Neural cell (in vitro differentiated cells): ENCODE measurements around the gene ITGA2B. TPM values are rescaled to one million over a fixed set of nuclear protein-coding genes. Genes with fewer than 3 reads are reported as not detected.

Experiments used
- H2AFZ ChIP-seq: fragments of 200-600, 300-800 bp; sonication (generic), shearing (Covaris generic); 2 replicates; pipeline ENCODE4 v1.6.0; 2014; ENCODE audit warnings: low read depth, mild to moderate bottlenecking, antibody characterized with exemption, low read length, moderate library complexity
- H3F3A ChIP-seq: fragments of 200-600 bp; shearing (Covaris generic); 2 replicates; pipeline ENCODE4 v1.6.1; 2016; ENCODE audit warnings: mild to moderate bottlenecking, moderate library complexity, mixed read lengths, antibody characterized with exemption, low read length; ENCODE audit not compliant: insufficient read depth, poor library complexity, severe bottlenecking
- H3K27ac ChIP-seq: fragments of 200-600, 300-800 bp; sonication (generic), shearing (Covaris generic); 2 replicates; pipeline ENCODE4 v1.5.1; 2014; ENCODE audit warnings: mild to moderate bottlenecking, low read length, moderate library complexity
- H3K27me3 ChIP-seq: fragments of 300-800, 200-600 bp; sonication (generic), shearing (Covaris generic); 2 replicates; pipeline ENCODE4 v1.6.0; 2014; ENCODE audit warnings: mild to moderate bottlenecking, low read depth, low read length, moderate library complexity; ENCODE audit not compliant: insufficient read depth
- H3K36me3 ChIP-seq: fragments of 300-800, 200-600 bp; sonication (generic), shearing (Covaris generic); 2 replicates; pipeline ENCODE4 v1.5.1; 2014; ENCODE audit warnings: mild to moderate bottlenecking, antibody characterized with exemption, low read length, moderate library complexity; ENCODE audit not compliant: insufficient read depth
- H3K4me2 ChIP-seq: fragments of 300-800, 200-600 bp; sonication (generic), shearing (Covaris generic); 2 replicates; pipeline ENCODE4 v1.6.0; 2014; ENCODE audit warnings: mild to moderate bottlenecking, low read length
- H3K4me3 ChIP-seq: fragments of 300-800, 200-600 bp; sonication (generic), shearing (Covaris generic); 2 replicates; pipeline ENCODE4 v1.5.1; 2014; ENCODE audit warnings: mild to moderate bottlenecking, low read length, moderate library complexity
- H3K79me2 ChIP-seq: fragments of 200-600 bp; shearing (Covaris generic); replicated peaks from 2 replicates; pipeline ENCODE4 v1.6.0; 2014; ENCODE audit warnings: mild to moderate bottlenecking, low read length, moderate library complexity; ENCODE audit not compliant: insufficient read depth
- H3K9ac ChIP-seq: fragments of 300-800, 200-600 bp; sonication (generic), shearing (Covaris generic); 2 replicates; pipeline ENCODE4 v1.6.1; 2016; ENCODE audit warnings: mild to moderate bottlenecking, low read length, mixed read lengths
- H3K9me2 ChIP-seq: fragments of 200-600 bp; shearing (Covaris generic); 2 replicates; pipeline ENCODE4 v1.6.1; 2016; ENCODE audit warnings: mild to moderate bottlenecking, low read length, mixed read lengths; ENCODE audit not compliant: insufficient read depth
- H3K9me3 ChIP-seq: fragments of 200-600, 300-800 bp; sonication (generic), shearing (Covaris generic); 2 replicates; pipeline ENCODE4 v1.6.1; 2016; ENCODE audit warnings: mild to moderate bottlenecking, mixed run types, low read length, moderate library complexity, mixed read lengths
- H4K20me1 ChIP-seq: fragments of 200-600 bp; shearing (Covaris generic); 2 replicates; pipeline ENCODE4 v1.6.1; 2016; ENCODE audit warnings: mild to moderate bottlenecking, mixed run types; ENCODE audit not compliant: insufficient read depth
- EP300 ChIP-seq: fragments of 450-650 bp; conservative IDR thresholded peaks from 2 replicates; pipeline ENCODE4 v1.6.1; 2014; ENCODE audit warnings: antibody characterized with exemption, mild to moderate bottlenecking, moderate library complexity; ENCODE audit not compliant: poor library complexity, severe bottlenecking
- EZH2 ChIP-seq: fragments of 200-600, 300-800 bp; shearing (Covaris generic), sonication (generic); IDR thresholded peaks from 2 replicates; pipeline ENCODE4 v1.6.1; 2014; ENCODE audit warnings: antibody characterized with exemption, low read length, borderline replicate concordance, mild to moderate bottlenecking; ENCODE audit not compliant: insufficient read depth, poor library complexity, severe bottlenecking
- MXI1 ChIP-seq: fragments of 450-650 bp; conservative IDR thresholded peaks from 2 replicates; pipeline ENCODE4 v1.6.1; 2014; ENCODE audit warnings: antibody characterized with exemption, mild to moderate bottlenecking; ENCODE audit not compliant: poor library complexity, severe bottlenecking
- POLR2AphosphoS5 ChIP-seq: IDR thresholded peaks from 2 replicates; pipeline ENCODE4 v1.6.1; 2012
- RAD21 ChIP-seq: fragments of 450-650 bp; conservative IDR thresholded peaks from 2 replicates; pipeline ENCODE4 v1.6.1; 2014; ENCODE audit warnings: antibody characterized with exemption, mild to moderate bottlenecking, moderate library complexity
- SMC3 ChIP-seq: fragments of 450-650 bp; conservative IDR thresholded peaks from 2 replicates; pipeline ENCODE4 v1.6.1; 2014; ENCODE audit warnings: antibody characterized with exemption, mild to moderate bottlenecking, moderate library complexity; ENCODE audit not compliant: poor library complexity
- TAF1 ChIP-seq: IDR thresholded peaks from 2 replicates; pipeline ENCODE4 v1.6.1; 2012; ENCODE audit warnings: low read depth
- polyA plus RNA-seq: library from polyadenylated mRNA; depleted of rRNA; stranded (reverse); fragments of >200 nt; gene quantifications from 2 replicates; pipeline ENCODE4 v1.2.3, GENCODE V29; 2014
- TF ChIP-seq, protein P1 (sequence below): IDR thresholded peaks from 2 replicates; pipeline ENCODE4 v1.6.1; 2012; ENCODE audit warnings: borderline replicate concordance
- TF ChIP-seq, protein P2 (sequence below): fragments of 450-650 bp; IDR thresholded peaks from 2 replicates; pipeline ENCODE4 v1.5.1; 2014; ENCODE audit warnings: antibody characterized with exemption, mild to moderate bottlenecking, moderate library complexity; ENCODE audit not compliant: poor library complexity, severe bottlenecking

Gene ITGA2B
- polyA plus RNA-seq, 1 donor from 2014 or later = 3.1 TPM

- Histone ChIP-seq H3K9ac (no peak overlapping the region), H3K4me2 (no peak overlapping the region), H3F3A (no peaks in the 10 kb centered on the region), H3K4me3 (no peak overlapping the region), H4K20me1 (no peaks in the 10 kb centered on the region), H3K9me3 (no peaks in the 10 kb centered on the region), H2AFZ (no peak overlapping the region), H3K36me3 (peaks cover 10% of the 10 kb centered on the region), H3K9me2 (no peaks in the 10 kb centered on the region), H3K79me2 (peaks cover 3% of the 10 kb centered on the region), H3K27me3 (no peaks in the 10 kb centered on the region), H3K27ac (no peak overlapping the region)
- no peak for TF ChIP-seq MXI1
- TF ChIP-seq, protein P1, sequence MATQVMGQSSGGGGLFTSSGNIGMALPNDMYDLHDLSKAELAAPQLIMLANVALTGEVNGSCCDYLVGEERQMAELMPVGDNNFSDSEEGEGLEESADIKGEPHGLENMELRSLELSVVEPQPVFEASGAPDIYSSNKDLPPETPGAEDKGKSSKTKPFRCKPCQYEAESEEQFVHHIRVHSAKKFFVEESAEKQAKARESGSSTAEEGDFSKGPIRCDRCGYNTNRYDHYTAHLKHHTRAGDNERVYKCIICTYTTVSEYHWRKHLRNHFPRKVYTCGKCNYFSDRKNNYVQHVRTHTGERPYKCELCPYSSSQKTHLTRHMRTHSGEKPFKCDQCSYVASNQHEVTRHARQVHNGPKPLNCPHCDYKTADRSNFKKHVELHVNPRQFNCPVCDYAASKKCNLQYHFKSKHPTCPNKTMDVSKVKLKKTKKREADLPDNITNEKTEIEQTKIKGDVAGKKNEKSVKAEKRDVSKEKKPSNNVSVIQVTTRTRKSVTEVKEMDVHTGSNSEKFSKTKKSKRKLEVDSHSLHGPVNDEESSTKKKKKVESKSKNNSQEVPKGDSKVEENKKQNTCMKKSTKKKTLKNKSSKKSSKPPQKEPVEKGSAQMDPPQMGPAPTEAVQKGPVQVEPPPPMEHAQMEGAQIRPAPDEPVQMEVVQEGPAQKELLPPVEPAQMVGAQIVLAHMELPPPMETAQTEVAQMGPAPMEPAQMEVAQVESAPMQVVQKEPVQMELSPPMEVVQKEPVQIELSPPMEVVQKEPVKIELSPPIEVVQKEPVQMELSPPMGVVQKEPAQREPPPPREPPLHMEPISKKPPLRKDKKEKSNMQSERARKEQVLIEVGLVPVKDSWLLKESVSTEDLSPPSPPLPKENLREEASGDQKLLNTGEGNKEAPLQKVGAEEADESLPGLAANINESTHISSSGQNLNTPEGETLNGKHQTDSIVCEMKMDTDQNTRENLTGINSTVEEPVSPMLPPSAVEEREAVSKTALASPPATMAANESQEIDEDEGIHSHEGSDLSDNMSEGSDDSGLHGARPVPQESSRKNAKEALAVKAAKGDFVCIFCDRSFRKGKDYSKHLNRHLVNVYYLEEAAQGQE = no peak
- no peak for TF ChIP-seq EP300
- TF ChIP-seq RAD21 = no peak
- no peak for TF ChIP-seq SMC3
- no peak for TF ChIP-seq EZH2
- no peak for TF ChIP-seq TAF1
- TF ChIP-seq, protein P2, sequence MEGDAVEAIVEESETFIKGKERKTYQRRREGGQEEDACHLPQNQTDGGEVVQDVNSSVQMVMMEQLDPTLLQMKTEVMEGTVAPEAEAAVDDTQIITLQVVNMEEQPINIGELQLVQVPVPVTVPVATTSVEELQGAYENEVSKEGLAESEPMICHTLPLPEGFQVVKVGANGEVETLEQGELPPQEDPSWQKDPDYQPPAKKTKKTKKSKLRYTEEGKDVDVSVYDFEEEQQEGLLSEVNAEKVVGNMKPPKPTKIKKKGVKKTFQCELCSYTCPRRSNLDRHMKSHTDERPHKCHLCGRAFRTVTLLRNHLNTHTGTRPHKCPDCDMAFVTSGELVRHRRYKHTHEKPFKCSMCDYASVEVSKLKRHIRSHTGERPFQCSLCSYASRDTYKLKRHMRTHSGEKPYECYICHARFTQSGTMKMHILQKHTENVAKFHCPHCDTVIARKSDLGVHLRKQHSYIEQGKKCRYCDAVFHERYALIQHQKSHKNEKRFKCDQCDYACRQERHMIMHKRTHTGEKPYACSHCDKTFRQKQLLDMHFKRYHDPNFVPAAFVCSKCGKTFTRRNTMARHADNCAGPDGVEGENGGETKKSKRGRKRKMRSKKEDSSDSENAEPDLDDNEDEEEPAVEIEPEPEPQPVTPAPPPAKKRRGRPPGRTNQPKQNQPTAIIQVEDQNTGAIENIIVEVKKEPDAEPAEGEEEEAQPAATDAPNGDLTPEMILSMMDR = no peak
These were observed 25.1 kb upstream of the ITGA2B start for GRCh38 chr17:44414394-44415155.

- Histone ChIP-seq H3F3A (no peaks in the 10 kb centered on the region), H2AFZ (no peak overlapping the region), H3K9me2 (no peaks in the 10 kb centered on the region), H3K36me3 (peaks cover 2% of the 10 kb centered on the region), H3K27me3 (no peaks in the 10 kb centered on the region), H3K9ac (no peak overlapping the region), H3K79me2 (peaks cover 3% of the 10 kb centered on the region), H3K9me3 (no peaks in the 10 kb centered on the region), H3K4me2 (no peak overlapping the region), H4K20me1 (no peaks in the 10 kb centered on the region), H3K4me3 (no peak overlapping the region), H3K27ac (no peak overlapping the region)
- TF ChIP-seq, protein P1 = no peak
- TF ChIP-seq, protein P2 = no peak
- TF ChIP-seq EZH2 (no peak), EP300 (no peak), RAD21 (no peak), SMC3 (no peak), MXI1 (no peak), TAF1 (no peak), POLR2AphosphoS5 (no peak)
These were observed 20.0 kb upstream of the ITGA2B start for GRCh38 chr17:44409309-44410028.
